GM19025 (cell line): ENCODE results near the gene MRC2.
"Not testable (repeated sequence)": the region's sequence is repeated elsewhere in the genome, so short reads cannot be mapped to it uniquely, and the experiment has no call there.

Experiments
- ATAC-seq: cut with Tn5 transposase; IDR thresholded peaks from one replicate; pipeline ENCODE4 v1.9.1; 2021; ENCODE audit warnings: mild to moderate bottlenecking, low read depth, moderate library complexity; ENCODE audit not compliant: unreplicated experiment

Gene MRC2

GRCh38 chr17:62611292-62611691 lies 16.2 kb upstream of the MRC2 start:
- peak; percentile 73 for ATAC-seq

GRCh38 chr17:62611728-62612127 lies 15.7 kb upstream of the MRC2 start:
- ATAC-seq: no peak

GRCh38 chr17:62612289-62612688 lies 15.2 kb upstream of the MRC2 start:
- ATAC-seq: not testable (repeated sequence)

GRCh38 chr17:62613095-62613494 lies 14.4 kb upstream of the MRC2 start:
- not testable (repeated sequence) for ATAC-seq

- ATAC-seq: no peak
These were observed 13.3 kb upstream of the MRC2 start for GRCh38 chr17:62614142-62614541.

- ATAC-seq: no peak
These were observed 12.0 kb upstream of the MRC2 start for GRCh38 chr17:62615503-62615902.

GRCh38 chr17:62616993-62617893 lies 10.2 kb upstream of the MRC2 start:
- ATAC-seq: no peak

- no peak for ATAC-seq
These were observed 9.5 kb upstream of the MRC2 start for GRCh38 chr17:62617894-62618472.

- no peak for ATAC-seq
These were observed 8.6 kb upstream of the MRC2 start for GRCh38 chr17:62618647-62619416.

GRCh38 chr17:62619417-62620155 lies 7.9 kb upstream of the MRC2 start:
- no peak for ATAC-seq

GRCh38 chr17:62621223-62621622 lies 6.2 kb upstream of the MRC2 start:
- ATAC-seq: no peak

GRCh38 chr17:62625184-62625869 lies 2.1 kb upstream of the MRC2 start:
- no peak for ATAC-seq

- ATAC-seq: no peak
These were observed 1.6 kb upstream of the MRC2 start for GRCh38 chr17:62625870-62626200.

- ATAC-seq: no peak
These were observed 701 bp upstream of the MRC2 start for GRCh38 chr17:62626719-62627218.

- no peak for ATAC-seq
These were observed 599 bp downstream of the MRC2 start for GRCh38 chr17:62627904-62628633.

GRCh38 chr17:62628831-62629555 lies 1.5 kb downstream of the MRC2 start:
- no peak for ATAC-seq

GRCh38 chr17:62629556-62630364 lies 2.3 kb downstream of the MRC2 start:
- no peak for ATAC-seq
